Measurements from ENCODE around the gene TMEM176A. TPM values are rescaled to one million over a fixed set of nuclear protein-coding genes. Genes with fewer than 3 reads are reported as not detected.

TMEM176A gene
- total and polyA plus RNA-seq, 2 experiments from 2014 or later, result not detected

- Histone ChIP-seq H3K79me2 (ENCODE audit: insufficient read depth) (no peaks in the 10 kb centered on the region), H3K27ac (no peak overlapping the region), H3K9me3 (ENCODE audit: low read depth) (no peaks in the 10 kb centered on the region), H3K9ac (no peak overlapping the region), H3K36me3 (ENCODE audit: low read depth) (no peaks in the 10 kb centered on the region), H3K4me2 (ENCODE audit: unreplicated experiment) (no peak overlapping the region), H3K9me2 (ENCODE audit: insufficient read depth) (no peaks in the 10 kb centered on the region), H3K4me1 (ENCODE audit: insufficient read depth) (no peaks in the 10 kb centered on the region), H4K20me1 (ENCODE audit: insufficient read depth) (no peaks in the 10 kb centered on the region), H3F3A (ENCODE audit: insufficient read depth) (no peaks in the 10 kb centered on the region), H3K4me3 (no peak overlapping the region), H2AFZ (no peak overlapping the region), H3K27me3 (replicated peaks; ENCODE audit: insufficient read depth) (peaks cover 9% of the 10 kb centered on the region; the same call in 1 of the 2 replicates)
- in situ Hi-C loops (cut with MboI), result no loop called here
- no peak for DNase-seq
- 34 to 38% methylated on average over 10 of the region's 10 CpGs for WGBS, 2 experiments (ENCODE audit: low coverage in 1 of 2, low lambda C conversion rate in 2 of 2, missing lambda C conversion rate in 2 of 2)
- TF ChIP-seq EZH2phosphoT487 (IDR thresholded peaks at IDR 0.05; ENCODE audit: insufficient read depth, low read depth) (no peak), EZH2 (IDR thresholded peaks at IDR 0.05; ENCODE audit: insufficient read depth, poor library complexity, severe bottlenecking) (no peak)
Observed at GRCh38 chr7:150849204-150849775, 48.7 kb downstream of the TMEM176A start.

DNA sequence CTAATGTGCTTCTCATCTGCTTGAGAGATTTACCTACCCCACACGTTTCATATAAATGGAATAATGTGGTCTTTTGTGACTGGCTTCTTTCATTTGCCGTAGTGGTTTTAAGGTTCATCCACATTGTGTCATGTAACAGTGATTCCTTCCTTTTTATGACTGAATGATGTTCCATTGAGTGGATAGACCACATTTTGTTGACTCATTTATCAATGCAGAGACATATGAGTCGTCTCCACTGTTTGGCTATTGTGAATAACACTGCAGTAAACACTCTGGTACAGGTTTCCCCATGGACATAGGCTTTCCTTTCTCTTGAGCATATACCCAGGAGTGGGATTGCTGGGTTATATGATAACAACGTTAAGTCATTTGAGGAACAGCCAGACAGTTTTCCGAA is 49.7 kb downstream of the TMEM176A start:
- peaks cover 8% of the 10 kb centered on the region for H3K27me3 ChIP-seq (replicated peaks; ENCODE audit: insufficient read depth)
- H3K9me3 ChIP-seq (ENCODE audit: low read depth), result no peaks in the 10 kb centered on the region
- H3K27ac ChIP-seq, result no peak overlapping the region
- in situ Hi-C loops (cut with MboI), result no loop called here
- no peaks in the 10 kb centered on the region for H3K36me3 ChIP-seq (ENCODE audit: low read depth)
- DNase-seq, result no peak
- no peak overlapping the region for H3K4me2 ChIP-seq (ENCODE audit: unreplicated experiment)
- no peak overlapping the region for H3K4me3 ChIP-seq
- H4K20me1 ChIP-seq (ENCODE audit: insufficient read depth), result no peaks in the 10 kb centered on the region
- no peaks in the 10 kb centered on the region for H3F3A ChIP-seq (ENCODE audit: insufficient read depth)
- no peak overlapping the region for H3K9ac ChIP-seq
- no peaks in the 10 kb centered on the region for H3K4me1 ChIP-seq (ENCODE audit: insufficient read depth)
- no peak overlapping the region for H2AFZ ChIP-seq
- no peaks in the 10 kb centered on the region for H3K9me2 ChIP-seq (ENCODE audit: insufficient read depth)
- TF ChIP-seq EZH2phosphoT487 (IDR thresholded peaks at IDR 0.05; ENCODE audit: insufficient read depth, low read depth) (no peak), EZH2 (IDR thresholded peaks at IDR 0.05; ENCODE audit: insufficient read depth, poor library complexity, severe bottlenecking) (no peak)
- no peaks in the 10 kb centered on the region for H3K79me2 ChIP-seq (ENCODE audit: insufficient read depth)
- 30 to 38% methylated on average over 5 of the region's 5 CpGs for WGBS, 2 experiments (ENCODE audit: low coverage in 1 of 2, low lambda C conversion rate in 2 of 2, missing lambda C conversion rate in 2 of 2)

DNA sequence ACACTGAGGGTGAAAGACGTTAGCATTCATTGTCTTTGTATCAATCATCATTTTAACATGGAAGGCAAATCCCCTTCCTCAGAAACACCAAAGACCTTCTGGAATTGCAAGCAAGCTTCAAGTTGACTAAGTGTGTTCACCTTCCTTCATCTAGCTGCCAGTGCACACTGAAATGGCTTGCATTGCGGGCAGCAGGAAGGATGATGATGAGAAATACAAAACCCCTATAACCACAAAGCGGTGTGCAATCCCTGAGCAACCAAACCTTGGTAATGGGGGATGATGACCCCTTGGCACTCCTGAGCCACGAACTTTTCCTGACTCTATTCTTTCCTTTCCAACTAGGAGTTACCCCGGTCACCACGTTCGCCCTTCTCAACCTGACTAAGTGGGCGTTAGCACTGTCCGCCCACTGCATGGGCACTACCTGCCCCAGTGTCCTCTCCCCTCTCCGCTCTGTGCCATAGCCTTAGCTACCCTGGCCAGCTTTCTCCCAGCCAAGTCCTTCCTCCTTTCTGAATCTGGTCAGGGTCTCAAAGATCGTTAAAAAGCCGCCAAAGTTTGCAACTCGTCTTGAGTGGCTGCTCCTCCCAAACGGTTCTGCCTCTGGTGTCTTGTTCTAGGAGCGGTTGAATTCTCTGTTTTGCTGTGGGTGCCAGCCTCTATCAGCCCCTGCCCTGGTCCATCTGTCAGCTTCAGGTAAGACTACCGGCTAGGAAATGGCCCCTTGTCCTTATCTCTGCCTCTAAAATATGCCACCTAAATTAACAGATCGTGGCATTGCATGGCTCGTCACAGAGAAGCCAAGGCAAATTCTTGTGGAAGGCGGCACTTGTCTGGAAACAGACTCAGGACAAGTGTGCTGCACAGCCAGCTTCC is 51.2 kb downstream of the TMEM176A start:
- in situ Hi-C loops (cut with MboI), result no loop called here
- H3K4me2 ChIP-seq (ENCODE audit: unreplicated experiment), result no peak overlapping the region
- no peak overlapping the region for H3K4me3 ChIP-seq
- no peaks in the 10 kb centered on the region for H3K4me1 ChIP-seq (ENCODE audit: insufficient read depth)
- no peak overlapping the region for H2AFZ ChIP-seq
- no peaks in the 10 kb centered on the region for H3K36me3 ChIP-seq (ENCODE audit: low read depth)
- H3F3A ChIP-seq (ENCODE audit: insufficient read depth), result no peaks in the 10 kb centered on the region
- no peak overlapping the region for H3K27ac ChIP-seq
- TF ChIP-seq EZH2 (IDR thresholded peaks at IDR 0.05; ENCODE audit: insufficient read depth, poor library complexity, severe bottlenecking), result no peak
- TF ChIP-seq EZH2phosphoT487 (IDR thresholded peaks at IDR 0.05; ENCODE audit: insufficient read depth, low read depth), result no peak
- no peaks in the 10 kb centered on the region for H3K79me2 ChIP-seq (ENCODE audit: insufficient read depth)
- 38 to 40% methylated on average over 19 of the region's 19 CpGs for WGBS, 2 experiments (ENCODE audit: low coverage in 1 of 2, low lambda C conversion rate in 2 of 2, missing lambda C conversion rate in 2 of 2)
- H4K20me1 ChIP-seq (ENCODE audit: insufficient read depth), result no peaks in the 10 kb centered on the region
- H3K9ac ChIP-seq, result no peak overlapping the region
- peaks cover 6% of the 10 kb centered on the region for H3K27me3 ChIP-seq (replicated peaks; ENCODE audit: insufficient read depth)
- no peaks in the 10 kb centered on the region for H3K9me3 ChIP-seq (ENCODE audit: low read depth)
- no peaks in the 10 kb centered on the region for H3K9me2 ChIP-seq (ENCODE audit: insufficient read depth)
- DNase-seq, result no peak

DNA sequence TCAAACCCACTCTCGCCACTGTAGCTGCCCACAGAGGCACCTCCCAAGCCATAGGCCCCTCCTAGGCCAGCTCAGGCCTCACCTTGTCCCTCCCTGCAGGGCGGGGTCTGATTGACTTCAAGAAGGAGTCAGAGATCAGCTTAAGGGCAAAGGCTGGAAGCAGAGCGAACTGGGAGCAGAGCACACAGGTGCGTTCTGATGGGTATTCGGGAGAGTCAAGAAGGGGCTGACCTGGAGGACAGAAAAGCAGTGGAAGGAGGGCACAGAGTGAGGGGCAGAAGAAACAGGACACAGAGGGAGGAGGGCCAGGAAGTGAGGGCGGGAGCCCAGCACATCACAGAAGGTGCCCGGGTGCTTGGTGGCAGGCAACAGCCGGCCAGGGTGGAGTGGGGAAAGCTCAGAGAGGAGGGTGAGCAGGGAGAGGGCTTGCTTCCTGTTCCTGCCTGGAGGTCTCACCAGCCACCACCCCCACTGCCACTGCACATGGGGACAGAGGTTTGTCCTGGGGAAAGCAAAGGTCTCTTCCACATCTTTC is 51.9 kb downstream of the TMEM176A start, which contains the start of gene AOC1:
Gene AOC1, plus strand, starts transcription at position 147 of the 535 bp plus-strand sequence. CDS start 3,954 bp downstream, outside the sequence.
- H3K79me2 ChIP-seq (ENCODE audit: insufficient read depth), result no peaks in the 10 kb centered on the region
- H3K4me1 ChIP-seq (ENCODE audit: insufficient read depth), result no peaks in the 10 kb centered on the region
- H3K27me3 ChIP-seq (replicated peaks; ENCODE audit: insufficient read depth), result peaks cover 6% of the 10 kb centered on the region
- 13 to 19% methylated on average over 8 of the region's 8 CpGs for WGBS, 2 experiments (ENCODE audit: low coverage in 1 of 2, low lambda C conversion rate in 2 of 2, missing lambda C conversion rate in 2 of 2)
- no peak within 1 kb of the TSS for H3K27ac ChIP-seq
- in situ Hi-C loops (cut with MboI), result no loop called here
- no peak within 1 kb of the TSS for H3K9ac ChIP-seq
- H3K4me3 ChIP-seq, result no peak within 1 kb of the TSS
- DNase-seq, result no peak
- H4K20me1 ChIP-seq (ENCODE audit: insufficient read depth), result no peaks in the 10 kb centered on the region
- TF ChIP-seq EZH2phosphoT487 (IDR thresholded peaks at IDR 0.05; ENCODE audit: insufficient read depth, low read depth) (no peak), EZH2 (IDR thresholded peaks at IDR 0.05; ENCODE audit: insufficient read depth, poor library complexity, severe bottlenecking) (no peak)
- no peaks in the 10 kb centered on the region for H3K9me3 ChIP-seq (ENCODE audit: low read depth)
- no peaks in the 10 kb centered on the region for H3F3A ChIP-seq (ENCODE audit: insufficient read depth)
- no peaks in the 10 kb centered on the region for H3K36me3 ChIP-seq (ENCODE audit: low read depth)
- H3K4me2 ChIP-seq (ENCODE audit: unreplicated experiment), result no peak within 1 kb of the TSS
- H2AFZ ChIP-seq, result no peak within 1 kb of the TSS
- no peaks in the 10 kb centered on the region for H3K9me2 ChIP-seq (ENCODE audit: insufficient read depth)
